MM.1S (cell line): ENCODE results near the gene MRAS.

Source experiments
- DNase-seq: peaks from one replicate; pipeline ENCODE4 v3.0.0-alpha.2; 2015
- H2AFZ ChIP-seq: fragments of 300-600 bp; sonication (generic); 2 replicates; pipeline ENCODE4 v1.6.0; 2016; ENCODE audit warnings: antibody characterized with exemption, low read length
- H3F3A ChIP-seq: fragments of 300-600 bp; sonication (generic); 2 replicates; pipeline ENCODE4 v1.6.1; 2016; ENCODE audit warnings: mild to moderate bottlenecking, antibody characterized with exemption, low read length, moderate library complexity, mixed read lengths; ENCODE audit not compliant: insufficient read depth
- H3K27ac ChIP-seq: fragments of 300-600 bp; sonication (generic); 2 replicates; pipeline ENCODE4 v1.5.1; 2016; ENCODE audit warnings: mild to moderate bottlenecking, low read length
- H3K27me3 ChIP-seq: fragments of 300-600 bp; sonication (generic); replicated peaks from 2 replicates; pipeline ENCODE4 v1.6.0; 2016; ENCODE audit warnings: low read length; ENCODE audit not compliant: insufficient read depth
- H3K36me3 ChIP-seq: fragments of 300-600 bp; sonication (generic); replicated peaks from 2 replicates; pipeline ENCODE4 v1.6.1; 2016; ENCODE audit warnings: mild to moderate bottlenecking, low read length, mixed read lengths; ENCODE audit not compliant: insufficient read depth
- H3K4me1 ChIP-seq: fragments of 300-600 bp; sonication (generic); 2 replicates; pipeline ENCODE4 v1.6.1; 2016; ENCODE audit warnings: low read length, mixed read lengths
- H3K4me2 ChIP-seq: fragments of 300-600 bp; sonication (generic); 2 replicates; pipeline ENCODE4 v1.6.0; 2016; ENCODE audit warnings: low read depth, low read length
- H3K4me3 ChIP-seq: fragments of 300-600 bp; sonication (generic); 2 replicates; pipeline ENCODE4 v1.5.1; 2016; ENCODE audit warnings: low read length, mixed read lengths
- H3K79me2 ChIP-seq: fragments of 300-600 bp; sonication (generic); 2 replicates; pipeline ENCODE4 v1.6.1; 2016; ENCODE audit warnings: mixed run types, low read length, mixed read lengths
- H3K9ac ChIP-seq: fragments of 300-600 bp; sonication (generic); 2 replicates; pipeline ENCODE4 v1.6.1; 2016; ENCODE audit warnings: low read length, mixed read lengths
- H3K9me2 ChIP-seq: fragments of 300-600 bp; sonication (generic); replicated peaks from 2 replicates; pipeline ENCODE4 v1.6.1; 2016; ENCODE audit warnings: mild to moderate bottlenecking, low read length, mixed read lengths; ENCODE audit not compliant: insufficient read depth
- H3K9me3 ChIP-seq: fragments of 300-600 bp; sonication (generic); replicated peaks from 2 replicates; pipeline ENCODE4 v1.6.1; 2016; ENCODE audit warnings: mild to moderate bottlenecking, low read length, mixed read lengths; ENCODE audit not compliant: insufficient read depth
- H4K20me1 ChIP-seq: fragments of 300-600 bp; sonication (generic); 2 replicates; pipeline ENCODE4 v1.6.1; 2016; ENCODE audit warnings: mild to moderate bottlenecking, low read length, moderate library complexity, mixed read lengths; ENCODE audit not compliant: insufficient read depth
- EZH2 ChIP-seq: fragments of 300-600 bp; sonication (generic); optimal IDR thresholded peaks from 2 replicates; pipeline ENCODE3; 2017; ENCODE audit warnings: low read depth, mild to moderate bottlenecking, antibody characterized with exemption, low read length, mixed read lengths
- EZH2phosphoT487 ChIP-seq: fragments of 300-600 bp; sonication (generic); IDR thresholded peaks from 2 replicates; pipeline ENCODE4 v1.6.1; 2018; ENCODE audit warnings: antibody characterized with exemption, low read length
- TF ChIP-seq, protein P1 (sequence below): fragments of 300-600 bp; sonication (generic); IDR thresholded peaks from 2 replicates; pipeline ENCODE4 v1.5.1; 2016; ENCODE audit warnings: antibody characterized with exemption, low read length, mixed read lengths

MRAS gene

DNA sequence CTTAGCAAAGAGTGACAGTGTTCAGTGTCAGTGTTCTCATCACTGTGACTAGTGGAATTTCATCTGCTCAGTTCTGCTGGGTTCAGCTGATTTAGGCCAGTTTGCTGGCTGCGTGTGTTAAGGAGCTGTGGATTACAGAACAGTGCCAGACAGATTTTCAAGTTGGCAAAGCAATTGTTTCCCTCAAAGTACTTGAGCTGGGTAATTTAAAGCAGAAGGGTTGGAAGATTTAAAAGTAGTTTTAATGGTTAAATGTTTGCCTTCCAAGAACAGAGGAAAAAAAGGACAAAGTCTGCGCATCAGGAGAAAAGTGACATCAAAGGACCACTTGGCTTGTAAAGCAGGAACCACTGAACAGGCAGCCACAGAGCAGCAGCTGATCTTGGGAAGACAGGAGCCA is 94.7 kb downstream of the MRAS start:
- Histone ChIP-seq H3F3A (no peaks in the 10 kb centered on the region), H3K4me1 (no peaks in the 10 kb centered on the region), H3K4me2 (no peak overlapping the region), H3K27me3 (no peaks in the 10 kb centered on the region), H3K79me2 (no peaks in the 10 kb centered on the region), H2AFZ (no peak overlapping the region), H3K27ac (no peak overlapping the region), H3K9ac (no peak overlapping the region), H3K4me3 (no peak overlapping the region), H3K36me3 (no peaks in the 10 kb centered on the region), H4K20me1 (no peaks in the 10 kb centered on the region), H3K9me2 (no peaks in the 10 kb centered on the region), H3K9me3 (no peaks in the 10 kb centered on the region)
- TF ChIP-seq, protein P1, sequence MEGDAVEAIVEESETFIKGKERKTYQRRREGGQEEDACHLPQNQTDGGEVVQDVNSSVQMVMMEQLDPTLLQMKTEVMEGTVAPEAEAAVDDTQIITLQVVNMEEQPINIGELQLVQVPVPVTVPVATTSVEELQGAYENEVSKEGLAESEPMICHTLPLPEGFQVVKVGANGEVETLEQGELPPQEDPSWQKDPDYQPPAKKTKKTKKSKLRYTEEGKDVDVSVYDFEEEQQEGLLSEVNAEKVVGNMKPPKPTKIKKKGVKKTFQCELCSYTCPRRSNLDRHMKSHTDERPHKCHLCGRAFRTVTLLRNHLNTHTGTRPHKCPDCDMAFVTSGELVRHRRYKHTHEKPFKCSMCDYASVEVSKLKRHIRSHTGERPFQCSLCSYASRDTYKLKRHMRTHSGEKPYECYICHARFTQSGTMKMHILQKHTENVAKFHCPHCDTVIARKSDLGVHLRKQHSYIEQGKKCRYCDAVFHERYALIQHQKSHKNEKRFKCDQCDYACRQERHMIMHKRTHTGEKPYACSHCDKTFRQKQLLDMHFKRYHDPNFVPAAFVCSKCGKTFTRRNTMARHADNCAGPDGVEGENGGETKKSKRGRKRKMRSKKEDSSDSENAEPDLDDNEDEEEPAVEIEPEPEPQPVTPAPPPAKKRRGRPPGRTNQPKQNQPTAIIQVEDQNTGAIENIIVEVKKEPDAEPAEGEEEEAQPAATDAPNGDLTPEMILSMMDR: no peak
- DNase-seq: no peak

DNA sequence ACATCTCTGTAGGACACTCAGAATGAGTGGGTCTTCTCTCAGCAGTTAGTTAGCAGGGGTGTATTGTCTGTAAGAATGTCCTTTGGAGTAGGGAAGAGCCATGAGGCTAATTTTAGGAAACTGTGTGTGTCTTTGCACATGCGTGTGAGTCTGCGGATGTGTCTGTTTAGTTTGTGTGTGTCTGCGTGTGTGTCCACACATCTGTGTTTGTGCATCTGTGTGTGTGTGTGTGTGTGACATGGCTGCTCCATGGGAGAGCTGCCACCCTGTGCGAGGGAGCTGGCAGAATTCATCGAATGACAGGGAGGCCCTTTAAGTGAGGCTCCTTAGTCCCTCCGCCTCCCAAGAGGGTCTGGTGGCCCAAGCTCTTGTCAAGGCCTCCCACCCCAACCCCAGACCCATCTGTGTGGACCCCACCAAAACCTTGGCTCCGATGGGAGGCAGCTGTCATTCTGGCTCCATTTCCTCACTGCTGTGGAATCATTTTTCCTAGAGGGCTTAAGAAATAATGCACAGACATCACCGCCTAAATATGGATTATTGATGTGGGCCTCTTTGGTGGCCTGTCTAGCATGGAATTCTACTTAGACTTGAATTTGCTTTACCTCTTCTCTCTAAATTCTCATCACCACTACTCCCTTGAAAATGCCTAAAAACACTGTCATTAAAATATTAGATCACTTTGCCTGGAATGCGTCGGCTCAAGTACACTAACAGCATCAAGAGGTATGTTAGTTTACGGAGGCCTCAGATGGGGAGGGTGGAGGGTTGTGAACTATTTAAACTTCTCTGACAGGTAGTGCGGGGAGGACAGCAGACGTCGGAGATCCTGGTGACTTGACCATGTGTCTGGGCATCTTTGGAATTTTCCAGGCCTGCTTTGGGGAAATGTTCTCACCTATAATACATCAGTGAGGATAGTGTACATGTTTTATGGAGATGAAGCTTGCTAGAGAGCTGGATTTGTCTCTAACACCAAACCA is 95.4 kb downstream of the MRAS start:
- no peaks in the 10 kb centered on the region for H3K79me2 ChIP-seq
- TF ChIP-seq EZH2phosphoT487: no peak
- TF ChIP-seq, protein P1: no peak
- TF ChIP-seq EZH2: no peak
- H3K27me3 ChIP-seq: no peaks in the 10 kb centered on the region
- H3K36me3 ChIP-seq: no peaks in the 10 kb centered on the region
- no peak overlapping the region for H3K4me3 ChIP-seq
- no peak overlapping the region for H2AFZ ChIP-seq
- H3F3A ChIP-seq: no peaks in the 10 kb centered on the region
- no peaks in the 10 kb centered on the region for H3K9me3 ChIP-seq
- H4K20me1 ChIP-seq: no peaks in the 10 kb centered on the region
- H3K4me2 ChIP-seq: no peak overlapping the region
- DNase-seq: no peak
- H3K27ac ChIP-seq: no peak overlapping the region
- no peaks in the 10 kb centered on the region for H3K9me2 ChIP-seq
- no peaks in the 10 kb centered on the region for H3K4me1 ChIP-seq
- H3K9ac ChIP-seq: no peak overlapping the region

DNA sequence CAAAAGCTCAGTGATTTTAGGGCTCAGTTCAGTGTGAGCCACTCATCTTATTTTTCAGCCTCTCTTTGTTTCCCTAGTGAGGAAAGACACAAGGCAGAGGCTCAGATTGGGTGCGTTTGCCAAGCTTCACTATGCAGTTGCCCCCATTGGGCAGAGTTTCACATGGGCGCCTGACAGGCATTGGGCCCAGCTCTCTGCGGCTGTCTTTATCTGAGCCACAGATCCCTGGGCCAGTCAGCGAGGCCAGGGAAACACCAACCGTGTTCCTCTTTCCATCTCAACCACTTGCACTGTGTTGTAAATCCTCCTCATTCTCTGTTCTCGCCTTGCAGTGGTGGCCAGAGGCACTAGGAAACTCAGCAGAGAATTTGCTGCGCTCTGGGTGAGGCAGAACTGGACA is 96.9 kb downstream of the MRAS start:
- Histone ChIP-seq H3K27ac (no peak overlapping the region), H2AFZ (no peak overlapping the region), H3K27me3 (no peaks in the 10 kb centered on the region), H4K20me1 (no peaks in the 10 kb centered on the region), H3K9me3 (no peaks in the 10 kb centered on the region), H3K4me1 (no peaks in the 10 kb centered on the region), H3F3A (no peaks in the 10 kb centered on the region), H3K36me3 (no peaks in the 10 kb centered on the region), H3K4me3 (no peak overlapping the region), H3K9me2 (no peaks in the 10 kb centered on the region), H3K4me2 (no peak overlapping the region), H3K79me2 (no peaks in the 10 kb centered on the region), H3K9ac (no peak overlapping the region)
- DNase-seq: no peak
- TF ChIP-seq EZH2 (no peak), EZH2phosphoT487 (no peak)
- TF ChIP-seq, protein P1: no peak
